AG10803 (cell line): Measurements from ENCODE around the gene TAS1R3.

Experiments used
- DNase-seq: peaks from one replicate; pipeline ENCODE4 v3.0.0; 2010; ENCODE audit warnings: low read depth
- H3K4me3 ChIP-seq: 2 replicates; pipeline ENCODE4 v1.5.1; 2011; ENCODE audit warnings: mild to moderate bottlenecking, low read length, control low read depth
- TF ChIP-seq, protein P1 (sequence below): conservative IDR thresholded peaks from 2 replicates; pipeline ENCODE4 v1.5.1; 2011; ENCODE audit warnings: mild to moderate bottlenecking, low read length, control low read depth, inconsistent platforms

Gene TAS1R3

GRCh38 chr1:1307923-1308755 is 22.9 kb upstream of the TAS1R3 start, which contains the start of the genes ACAP3 and PUSL1:
Gene ACAP3, minus strand, starts transcription at chr1:1307930. Its CDS starts 115 bp downstream, at chr1:1307815.
Gene PUSL1, plus strand, starts transcription at chr1:1308597. Its CDS starts 47 bp downstream, at chr1:1308644.
- TF ChIP-seq, protein P1, sequence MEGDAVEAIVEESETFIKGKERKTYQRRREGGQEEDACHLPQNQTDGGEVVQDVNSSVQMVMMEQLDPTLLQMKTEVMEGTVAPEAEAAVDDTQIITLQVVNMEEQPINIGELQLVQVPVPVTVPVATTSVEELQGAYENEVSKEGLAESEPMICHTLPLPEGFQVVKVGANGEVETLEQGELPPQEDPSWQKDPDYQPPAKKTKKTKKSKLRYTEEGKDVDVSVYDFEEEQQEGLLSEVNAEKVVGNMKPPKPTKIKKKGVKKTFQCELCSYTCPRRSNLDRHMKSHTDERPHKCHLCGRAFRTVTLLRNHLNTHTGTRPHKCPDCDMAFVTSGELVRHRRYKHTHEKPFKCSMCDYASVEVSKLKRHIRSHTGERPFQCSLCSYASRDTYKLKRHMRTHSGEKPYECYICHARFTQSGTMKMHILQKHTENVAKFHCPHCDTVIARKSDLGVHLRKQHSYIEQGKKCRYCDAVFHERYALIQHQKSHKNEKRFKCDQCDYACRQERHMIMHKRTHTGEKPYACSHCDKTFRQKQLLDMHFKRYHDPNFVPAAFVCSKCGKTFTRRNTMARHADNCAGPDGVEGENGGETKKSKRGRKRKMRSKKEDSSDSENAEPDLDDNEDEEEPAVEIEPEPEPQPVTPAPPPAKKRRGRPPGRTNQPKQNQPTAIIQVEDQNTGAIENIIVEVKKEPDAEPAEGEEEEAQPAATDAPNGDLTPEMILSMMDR: no peak
- peak; percentile 94 for DNase-seq
- H3K4me3 ChIP-seq: peak within 1 kb of the TSS; percentile 72

- TF ChIP-seq, protein P1: no peak
- no peak for DNase-seq
- peak overlapping the region; percentile 64 for H3K4me3 ChIP-seq
Observed at GRCh38 chr1:1308756-1309250, 22.3 kb upstream of the TAS1R3 start.

GRCh38 chr1:1309251-1310108 is 21.6 kb upstream of the TAS1R3 start:
- H3K4me3 ChIP-seq: peak overlapping the region; percentile 64
- TF ChIP-seq, protein P1: no peak
- DNase-seq: no peak

DNA sequence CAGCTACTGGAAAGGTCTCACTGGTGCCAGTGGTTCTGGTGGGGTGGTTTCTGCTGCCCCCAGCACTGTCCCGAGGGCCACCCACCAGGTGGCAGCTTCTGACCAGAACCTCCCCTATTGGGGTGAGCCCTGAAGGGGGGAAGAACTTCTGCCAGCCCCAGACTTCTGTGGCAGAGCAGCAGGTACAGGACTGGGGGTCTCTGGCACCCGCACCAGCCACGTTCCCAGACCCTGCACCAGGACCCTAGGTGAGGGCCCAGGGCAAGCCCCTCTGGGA is 21.0 kb upstream of the TAS1R3 start:
- TF ChIP-seq, protein P1: no peak
- no peak for DNase-seq
- peak overlapping the region; percentile 7; the same call in 1 of the 2 replicates for H3K4me3 ChIP-seq

GRCh38 chr1:1310476-1311053 is 20.5 kb upstream of the TAS1R3 start:
- DNase-seq: no peak
- TF ChIP-seq, protein P1: no peak
- H3K4me3 ChIP-seq: no peak overlapping the region

DNA sequence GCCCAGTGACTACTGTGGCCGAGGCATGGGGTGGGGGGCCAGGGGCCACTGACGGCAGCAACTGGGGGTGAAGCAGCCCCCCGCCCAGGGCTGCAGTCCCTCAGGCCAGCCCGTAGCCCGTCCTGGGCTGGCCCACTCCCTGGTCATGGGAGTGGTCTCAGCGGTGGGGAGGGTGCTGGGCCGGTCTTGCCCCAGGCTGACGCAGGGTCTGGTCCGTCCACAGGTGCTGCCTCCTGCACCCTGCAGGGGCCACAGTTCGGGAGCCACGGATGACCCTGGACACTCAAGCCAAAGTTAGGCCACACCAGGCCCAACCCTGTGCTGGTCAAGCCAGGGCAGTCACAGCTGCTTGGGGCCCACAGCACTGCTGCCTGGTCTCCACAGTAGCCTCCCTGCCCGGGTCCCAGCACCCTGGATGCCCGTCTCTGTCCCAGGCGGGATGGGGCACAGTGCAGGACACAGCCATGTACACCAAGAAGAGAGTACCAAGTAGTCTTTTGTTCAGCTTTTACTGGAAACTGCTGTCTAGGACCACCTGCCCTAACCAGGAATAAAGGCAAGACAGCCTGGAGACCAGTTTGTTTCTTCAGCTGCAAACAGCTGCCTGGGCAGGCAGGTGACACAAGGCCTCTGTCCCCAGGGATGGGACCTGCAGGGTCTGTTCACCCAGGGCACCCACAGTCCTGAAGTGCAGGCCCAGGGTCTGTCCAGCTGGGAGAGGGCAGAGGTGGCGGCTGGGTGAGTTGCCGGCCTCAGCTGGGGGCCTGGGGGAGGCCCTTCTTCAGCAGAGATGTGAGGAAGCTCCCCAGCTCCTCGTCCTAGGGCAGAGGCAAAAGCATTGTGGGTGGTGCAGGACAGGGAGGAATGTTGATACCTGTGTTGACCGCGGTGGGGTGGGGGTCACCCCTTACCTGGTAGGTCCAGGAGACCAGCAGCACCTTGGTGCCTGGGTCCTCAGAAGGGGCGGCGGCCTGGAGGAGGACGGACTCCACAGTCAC is 19.7 kb upstream of the TAS1R3 start:
- no peak for DNase-seq
- TF ChIP-seq, protein P1: no peak
- no peak overlapping the region for H3K4me3 ChIP-seq
